NCI-H82 (cell line): Measurements from ENCODE around the gene F8A3.
"Not testable (repeated sequence)": the region's sequence is repeated elsewhere in the genome, so short reads cannot be mapped to it uniquely, and the experiment has no call there.

Source experiments
- DNase-seq: peaks from one replicate; lab custom pipeline; 2025; lab: John Stamatoyannopoulos, UW

The F8A3 gene

DNA sequence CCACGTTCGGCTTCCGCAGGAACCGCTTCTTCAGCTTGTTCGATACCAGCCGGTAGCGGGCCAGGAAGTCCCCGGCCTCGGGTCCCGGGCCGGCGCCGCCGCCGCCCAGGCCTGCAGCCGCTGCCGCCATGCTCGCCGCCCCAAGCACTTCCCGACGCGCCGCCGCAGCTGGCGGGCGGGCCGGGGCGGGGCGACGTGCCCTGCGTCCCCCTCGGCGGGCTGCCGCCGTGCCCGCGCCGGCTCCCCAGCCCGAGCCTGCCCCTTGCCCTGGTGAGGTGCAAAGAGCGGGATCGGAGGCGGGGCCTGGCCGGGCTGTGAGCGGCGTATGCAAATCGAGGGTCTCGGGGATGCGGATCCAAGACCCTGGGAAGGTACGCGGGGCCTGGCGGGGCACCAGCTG is at the start of gene F8A3:
TSS of gene F8A3 (minus strand) at position 150 of the 400 bp plus-strand sequence. CDS start at position 130, 20 bp downstream.
- DNase-seq: not testable (repeated sequence)

DNA sequence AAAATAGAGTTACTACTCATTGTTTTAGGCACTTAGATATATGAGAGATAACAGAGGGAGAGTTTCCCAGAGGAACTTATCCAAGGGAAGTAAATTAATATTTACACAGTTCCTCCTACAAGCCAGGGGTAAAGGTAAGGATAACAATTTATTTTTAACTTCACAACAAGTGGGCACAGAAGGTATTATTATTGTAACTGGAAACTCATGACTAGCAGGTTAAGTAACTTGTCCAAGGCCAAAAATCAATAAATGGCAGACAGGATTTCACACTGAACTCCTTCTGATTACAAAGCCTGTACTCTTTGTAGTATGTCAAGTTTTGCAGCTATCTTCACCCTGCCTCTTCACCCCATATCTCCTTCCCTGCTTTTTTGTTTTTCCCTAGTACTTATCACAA is 46.9 kb upstream of the F8A3 start:
- DNase-seq: no peak

DNA sequence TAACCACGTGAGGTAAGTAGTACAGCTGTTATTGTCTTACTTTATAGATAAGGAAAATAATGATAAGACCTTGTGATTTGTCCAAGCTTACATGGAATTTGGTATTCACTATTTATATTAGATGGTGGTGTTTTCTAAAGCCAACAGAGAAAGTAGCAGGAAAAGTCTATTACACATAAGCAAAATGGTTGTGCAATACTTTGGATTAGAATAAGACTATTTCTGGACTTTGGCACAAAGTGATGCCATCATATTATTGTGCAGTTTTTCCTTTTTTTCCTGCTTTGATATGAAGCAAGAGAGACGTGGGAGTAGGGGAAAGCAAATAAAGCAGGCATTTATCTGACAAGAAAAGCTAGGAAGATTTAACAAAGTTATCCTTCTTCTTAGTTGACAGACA is 36.7 kb upstream of the F8A3 start:
- not testable (repeated sequence) for DNase-seq

DNA sequence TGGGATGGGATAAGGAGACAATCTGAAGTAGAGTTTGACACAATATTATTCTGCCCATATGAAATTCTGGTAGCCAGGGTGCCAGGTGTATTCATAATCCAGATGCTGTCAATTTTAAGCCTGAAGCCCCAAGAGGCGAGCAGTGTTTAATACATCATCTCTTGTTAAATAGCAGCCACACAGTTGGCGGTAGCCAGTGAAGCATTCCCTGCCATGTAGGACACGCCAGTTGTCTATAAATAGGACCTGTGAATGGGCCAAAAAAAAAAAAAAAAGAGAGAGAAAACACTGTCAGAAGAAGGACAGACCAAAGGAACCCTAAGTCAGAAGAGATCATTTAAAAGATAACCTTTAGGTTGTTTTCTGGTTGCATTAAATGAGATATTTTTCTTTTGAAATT is 33.0 kb upstream of the F8A3 start:
- DNase-seq: not testable (repeated sequence)

DNA sequence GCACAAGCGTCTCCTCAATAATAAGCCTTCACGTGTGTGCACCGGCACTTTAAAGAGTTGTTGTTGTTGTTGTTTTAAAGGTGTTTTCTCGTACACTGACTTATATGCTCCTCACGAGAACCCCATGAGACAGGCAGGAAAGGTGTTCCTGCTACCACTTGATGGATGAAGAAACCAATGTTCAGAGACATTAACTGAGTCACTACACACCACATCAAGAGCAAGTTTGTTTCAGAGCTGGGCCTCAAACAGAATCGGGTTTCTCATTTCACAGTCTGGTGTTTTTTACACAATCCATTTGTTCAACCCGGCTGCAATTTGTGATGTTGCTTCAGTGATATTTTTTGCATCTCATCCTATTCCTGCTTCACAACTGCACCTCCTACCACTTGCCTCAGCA is 18.7 kb upstream of the F8A3 start:
- not testable (repeated sequence) for DNase-seq

DNA sequence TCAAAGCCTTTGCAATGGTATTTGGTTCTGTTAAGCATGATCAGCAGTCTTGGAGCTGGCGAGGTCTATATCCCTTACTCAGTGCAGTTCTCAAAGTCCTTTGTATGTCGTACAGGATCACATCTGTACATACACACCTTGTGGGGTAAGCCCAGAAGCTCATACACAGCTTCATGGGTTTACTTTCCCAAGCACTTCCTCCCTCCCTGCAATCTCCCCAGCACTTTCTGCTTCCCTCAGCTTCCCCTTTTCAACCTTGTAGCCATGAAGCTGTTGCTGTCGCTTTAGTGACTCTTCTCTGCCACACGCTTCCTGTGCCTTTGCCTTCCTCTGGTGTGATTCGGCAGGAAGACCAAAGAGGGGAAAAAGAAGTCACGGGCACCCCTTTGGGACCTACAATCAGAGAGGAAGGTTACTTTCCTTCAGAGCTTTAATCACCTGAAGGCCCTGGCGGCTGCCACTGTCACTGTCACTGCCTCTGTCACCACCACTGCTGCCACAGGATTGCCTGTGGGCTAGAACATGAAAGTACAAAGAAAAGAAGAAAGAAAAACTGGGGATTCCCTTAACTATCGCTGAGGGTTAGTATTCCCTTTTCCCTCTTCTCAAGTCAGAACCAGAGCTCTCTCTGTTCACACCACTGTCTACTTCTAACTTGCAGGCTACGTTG is 8.0 kb upstream of the F8A3 start:
- DNase-seq: not testable (repeated sequence)

DNA sequence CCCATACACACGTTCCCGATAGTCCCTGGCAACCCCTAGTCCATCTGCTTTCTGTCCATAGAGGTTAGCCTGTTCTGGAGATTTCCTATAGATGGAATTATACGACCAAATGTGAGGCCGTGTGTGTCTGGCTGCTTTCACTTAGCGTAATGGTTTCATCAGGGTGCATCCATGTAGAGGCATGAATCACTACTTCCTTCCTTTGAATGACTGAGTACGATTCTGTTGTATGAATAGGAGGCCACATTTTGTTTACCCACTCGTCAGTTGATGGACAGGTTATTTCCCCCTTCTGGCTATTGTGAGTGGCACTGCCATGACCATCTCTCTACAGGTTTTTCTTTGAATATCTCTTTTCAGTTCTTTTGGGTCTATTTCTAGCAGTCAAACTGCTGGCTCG is 2.1 kb upstream of the F8A3 start:
- DNase-seq: not testable (repeated sequence)

DNA sequence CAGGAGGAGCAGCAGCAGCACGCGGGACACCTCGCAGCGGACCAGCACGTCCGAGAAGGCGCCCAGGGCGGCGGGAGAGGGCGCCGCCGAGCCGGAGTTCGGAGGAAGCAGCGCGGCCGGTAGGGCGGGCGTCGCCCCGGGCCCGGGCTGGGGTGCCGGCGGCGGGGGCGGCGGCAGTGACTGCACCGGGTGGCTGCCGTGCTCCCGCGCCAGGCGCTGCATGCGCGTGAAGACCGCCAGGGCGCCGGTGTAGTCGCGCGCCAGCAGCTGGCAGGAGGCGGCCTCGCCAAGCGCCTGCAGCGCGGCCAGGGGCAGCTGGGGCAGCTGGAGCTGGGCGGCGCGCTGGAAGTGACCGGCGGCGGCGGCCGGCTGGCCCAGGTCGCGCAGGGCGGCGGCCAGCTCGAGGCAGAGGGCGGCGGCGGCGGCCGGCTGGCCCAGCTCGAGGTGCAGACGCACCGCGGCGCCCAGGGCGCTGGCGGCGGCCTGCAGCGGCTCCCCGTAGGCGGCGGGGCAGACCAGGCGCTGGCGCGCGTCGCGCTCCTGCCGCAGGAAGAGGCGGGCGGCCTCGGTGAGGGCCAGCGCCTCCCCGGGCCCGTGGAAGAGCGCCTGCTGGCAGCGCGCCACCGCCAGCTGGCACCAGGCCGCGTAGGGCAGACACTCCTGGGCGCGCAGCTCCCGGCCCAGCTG is 516 bp downstream of the F8A3 start:
- DNase-seq: not testable (repeated sequence)

DNA sequence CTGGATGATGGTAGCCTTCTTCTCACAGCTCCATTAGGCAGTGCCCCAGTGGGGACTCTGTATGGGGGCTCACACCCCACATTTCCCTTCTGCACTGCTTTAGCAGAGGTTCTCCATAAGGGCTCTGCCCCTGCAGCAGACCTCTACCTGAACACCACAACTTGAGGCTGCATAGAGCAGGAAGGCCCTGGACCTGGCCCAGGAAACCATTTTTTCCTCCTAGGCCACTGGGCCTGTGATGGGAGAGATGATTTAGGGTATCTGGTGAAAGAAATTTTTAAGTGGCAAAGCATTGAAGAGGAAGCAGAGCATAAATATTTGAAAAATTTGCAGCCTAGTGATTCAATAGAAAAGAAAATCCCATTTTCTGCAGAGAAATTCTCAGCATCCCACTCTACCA is 17.3 kb downstream of the F8A3 start:
- no peak for DNase-seq

DNA sequence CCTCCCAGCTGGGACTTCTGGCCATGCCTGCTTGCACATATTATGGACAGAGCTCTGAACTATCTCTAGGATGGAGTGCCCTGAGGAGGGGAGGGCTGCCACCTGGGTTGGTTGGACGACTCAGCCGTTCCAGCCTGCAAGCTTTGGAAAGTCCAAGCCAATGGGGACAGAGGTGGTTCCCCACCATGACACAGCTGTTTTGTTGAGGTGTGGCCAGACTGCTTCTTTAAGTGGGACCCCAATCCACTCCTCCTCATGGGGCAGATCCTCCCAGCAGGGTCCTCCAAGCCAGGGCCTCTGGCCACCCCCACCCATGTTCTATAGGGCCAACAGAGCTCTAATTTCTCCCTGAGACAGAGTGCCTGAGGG is 22.7 kb downstream of the F8A3 start:
- no peak for DNase-seq

DNA sequence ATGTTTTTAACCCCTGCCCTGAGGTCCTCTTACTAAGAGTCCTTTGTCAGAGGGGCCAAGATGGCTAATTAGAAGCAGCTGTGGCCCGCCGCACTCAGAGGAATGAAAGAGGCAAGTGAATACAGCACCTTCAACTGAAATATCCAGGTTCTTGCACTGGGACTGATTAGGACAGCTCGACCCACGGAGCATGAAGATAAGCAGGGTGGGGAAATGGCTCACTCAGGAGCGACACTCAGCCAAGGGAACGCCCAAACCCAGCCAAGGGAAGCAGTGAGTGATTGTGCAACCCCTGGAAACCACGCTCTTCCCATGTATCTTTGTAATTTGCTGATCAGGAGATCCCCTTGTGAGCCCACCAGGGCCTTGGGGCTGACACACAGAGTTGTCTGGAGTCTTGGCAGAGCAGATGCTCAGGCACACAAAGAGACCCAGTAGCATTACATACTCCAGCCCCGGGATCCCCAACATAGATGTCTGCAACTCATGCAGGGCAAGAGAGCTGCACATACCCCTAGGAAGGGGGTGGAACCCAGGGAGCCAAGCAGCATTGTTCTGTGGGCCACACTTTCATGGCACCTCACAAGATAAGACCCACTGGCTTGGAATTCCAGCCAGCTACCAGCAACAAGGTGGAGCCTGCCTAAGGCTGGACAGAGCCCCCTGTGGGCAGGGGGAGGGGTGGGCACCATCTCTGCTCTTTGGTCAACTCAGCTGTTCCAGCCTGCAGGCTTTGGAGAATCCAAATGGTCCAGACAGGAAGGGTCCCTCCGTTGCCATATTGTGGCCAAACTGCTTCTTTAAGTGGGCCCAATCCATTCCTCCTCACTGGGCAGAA is 23.3 kb downstream of the F8A3 start:
- no peak for DNase-seq

DNA sequence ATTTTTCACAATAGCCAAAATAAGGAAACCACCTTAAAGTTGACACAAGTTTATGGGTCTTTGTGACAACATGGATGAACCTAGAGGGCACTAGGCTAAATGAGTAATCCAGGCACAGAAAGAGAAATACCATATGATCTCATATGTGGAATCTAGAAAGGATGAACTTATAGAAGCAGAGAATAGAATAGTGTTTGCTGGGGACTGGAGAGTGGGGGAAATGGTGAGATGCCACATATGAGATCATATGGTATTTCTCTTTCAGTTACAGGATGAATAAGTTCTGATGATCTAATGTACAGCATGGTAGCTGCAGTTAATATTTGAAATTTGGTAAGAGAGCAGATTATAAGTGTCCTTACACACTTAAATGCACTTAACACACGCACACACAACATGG is 40.7 kb downstream of the F8A3 start:
- DNase-seq: no peak
